Measurements from ENCODE around the gene SLC26A1.

SLC26A1 gene

DNA sequence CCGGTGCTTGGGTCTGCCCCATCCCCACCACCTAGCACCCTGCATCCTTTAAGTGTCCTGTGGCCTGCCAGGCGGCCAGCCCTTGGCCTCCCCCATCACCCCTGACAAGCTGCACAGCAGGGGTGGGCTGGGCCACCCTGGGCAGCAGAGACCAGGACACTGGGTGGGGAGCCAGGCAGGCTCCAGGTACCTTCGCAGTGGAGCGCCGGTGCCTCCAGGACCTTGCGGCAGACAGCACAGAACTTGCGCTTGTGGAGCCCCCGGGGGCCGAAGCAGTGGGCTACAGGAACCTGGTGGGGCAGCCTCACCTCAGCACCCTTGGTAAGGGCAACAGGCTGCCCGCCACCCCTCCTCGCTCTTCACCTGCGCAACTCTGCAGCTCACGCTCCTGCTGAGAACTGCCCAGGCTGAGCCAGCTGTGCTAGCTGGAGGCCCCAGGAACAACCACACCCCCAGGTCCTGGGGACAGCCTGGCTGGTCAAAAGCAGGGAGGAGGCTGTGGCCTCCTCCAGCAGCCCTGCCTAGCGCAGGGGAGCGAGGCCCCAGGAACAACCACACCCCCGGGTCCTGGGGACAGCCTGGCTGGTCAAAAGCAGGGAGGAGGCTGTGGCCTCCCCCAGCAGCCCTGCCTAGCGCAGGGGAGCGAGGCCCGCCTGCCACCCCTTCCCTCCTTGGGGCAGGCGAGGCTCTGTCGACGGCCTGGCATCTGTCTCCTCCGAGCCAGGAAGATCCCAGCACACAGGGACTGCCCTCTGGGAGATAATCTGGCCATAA, 24.4 kb downstream of the SLC26A1 start:
- Histone ChIP-seq H3K9me3 (ENCODE audit: control insufficient read depth in 1 of 2, low read length in 2 of 2) (no peaks in the 10 kb centered on the region), H3K27me3 (ENCODE audit: control insufficient read depth in 1 of 2, insufficient read depth in 2 of 2, low read length in 2 of 2) (no peaks in the 10 kb centered on the region), H3K27ac (ENCODE audit: low read depth, low read length) (no peak overlapping the region), H3K4me1 (ENCODE audit: control insufficient read depth in 1 of 2, insufficient read depth in 2 of 2, low read length in 2 of 2) (peaks cover 18 to 30% of the 10 kb centered on the region in 2 donors), H3K4me3 (ENCODE audit: low read depth in 1 of 2, low read length in 2 of 2) (no peak overlapping the region), H3K36me3 (ENCODE audit: control insufficient read depth in 1 of 2, insufficient read depth in 2 of 2, low read length in 2 of 2) (peaks cover 5 to 32% of the 10 kb centered on the region in 2 donors), H3K9ac (ENCODE audit: low read depth in 1 of 2, low read length in 2 of 2) (no peak overlapping the region)

- H3K9ac ChIP-seq (ENCODE audit: low read depth in 1 of 2, low read length in 2 of 2): no peak overlapping the region
- no peaks in the 10 kb centered on the region for H3K9me3 ChIP-seq (ENCODE audit: control insufficient read depth in 1 of 2, low read length in 2 of 2)
- no peaks in the 10 kb centered on the region for H3K27me3 ChIP-seq (ENCODE audit: control insufficient read depth in 1 of 2, insufficient read depth in 2 of 2, low read length in 2 of 2)
- no peak overlapping the region for H3K27ac ChIP-seq (ENCODE audit: low read depth, low read length)
- no peak overlapping the region for H3K4me3 ChIP-seq (ENCODE audit: low read depth in 1 of 2, low read length in 2 of 2)
- peaks cover 5 to 38% of the 10 kb centered on the region in 2 donors for H3K36me3 ChIP-seq (ENCODE audit: control insufficient read depth in 1 of 2, insufficient read depth in 2 of 2, low read length in 2 of 2)
- H3K4me1 ChIP-seq (ENCODE audit: control insufficient read depth in 1 of 2, insufficient read depth in 2 of 2, low read length in 2 of 2): peaks cover 18 to 30% of the 10 kb centered on the region in 2 donors
Observed at GRCh38 chr4:968221-968620, 25.0 kb downstream of the SLC26A1 start.

GRCh38 chr4:967113-968104, 25.8 kb downstream of the SLC26A1 start:
- no peak overlapping the region for H3K4me3 ChIP-seq (ENCODE audit: low read depth in 1 of 2, low read length in 2 of 2)

GRCh38 chr4:966266-967112, 26.7 kb downstream of the SLC26A1 start:
- Histone ChIP-seq H3K4me3 (ENCODE audit: low read depth in 1 of 2, low read length in 2 of 2) (no peak overlapping the region), H3K27me3 (ENCODE audit: control insufficient read depth in 1 of 2, insufficient read depth in 2 of 2, low read length in 2 of 2) (no peaks in the 10 kb centered on the region), H3K4me1 (ENCODE audit: control insufficient read depth in 1 of 2, insufficient read depth in 2 of 2, low read length in 2 of 2) (peaks cover 10 to 17% of the 10 kb centered on the region in 2 donors), H3K36me3 (ENCODE audit: control insufficient read depth in 1 of 2, insufficient read depth in 2 of 2, low read length in 2 of 2) (peaks cover 5 to 55% of the 10 kb centered on the region in 2 donors), H3K9me3 (ENCODE audit: control insufficient read depth in 1 of 2, low read length in 2 of 2) (no peaks in the 10 kb centered on the region), H3K27ac (ENCODE audit: low read depth, low read length) (no peak overlapping the region), H3K9ac (ENCODE audit: low read depth in 1 of 2, low read length in 2 of 2) (no peak overlapping the region)

More at GRCh38 chr4:967113-968104, 25.8 kb downstream of the SLC26A1 start:
- H3K27ac ChIP-seq (ENCODE audit: low read depth, low read length): no peak overlapping the region
- no peaks in the 10 kb centered on the region for H3K9me3 ChIP-seq (ENCODE audit: control insufficient read depth in 1 of 2, low read length in 2 of 2)
- no peaks in the 10 kb centered on the region for H3K27me3 ChIP-seq (ENCODE audit: control insufficient read depth in 1 of 2, insufficient read depth in 2 of 2, low read length in 2 of 2)
- H3K36me3 ChIP-seq (ENCODE audit: control insufficient read depth in 1 of 2, insufficient read depth in 2 of 2, low read length in 2 of 2): peaks cover 5 to 46% of the 10 kb centered on the region in 2 donors
- H3K4me1 ChIP-seq (ENCODE audit: control insufficient read depth in 1 of 2, insufficient read depth in 2 of 2, low read length in 2 of 2): peaks cover 18 to 26% of the 10 kb centered on the region in 2 donors
- no peak overlapping the region for H3K9ac ChIP-seq (ENCODE audit: low read depth in 1 of 2, low read length in 2 of 2)

DNA sequence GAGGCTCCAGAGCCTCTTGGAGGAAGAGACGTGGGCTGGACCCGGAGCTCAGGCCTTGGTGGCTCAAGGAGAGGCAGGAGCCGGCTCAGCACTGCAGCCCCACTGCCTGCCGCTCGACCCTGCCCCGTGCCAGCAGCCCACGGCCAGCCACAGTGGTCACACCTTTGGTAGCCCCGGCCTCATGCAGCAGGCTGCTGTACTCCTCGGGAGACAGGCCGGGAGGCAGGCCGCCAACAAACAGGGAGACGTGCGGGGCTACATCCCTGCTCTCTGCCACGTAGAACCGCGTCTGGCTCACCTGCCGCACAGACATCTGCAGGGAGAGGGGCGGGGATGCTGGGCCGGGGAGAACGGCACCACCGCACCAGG, 27.5 kb downstream of the SLC26A1 start:
- Histone ChIP-seq H3K9ac (ENCODE audit: low read depth in 1 of 2, low read length in 2 of 2) (no peak overlapping the region), H3K27me3 (ENCODE audit: control insufficient read depth in 1 of 2, insufficient read depth in 2 of 2, low read length in 2 of 2) (no peaks in the 10 kb centered on the region), H3K36me3 (ENCODE audit: control insufficient read depth in 1 of 2, insufficient read depth in 2 of 2, low read length in 2 of 2) (peaks cover 5 to 59% of the 10 kb centered on the region in 2 donors), H3K4me1 (ENCODE audit: control insufficient read depth in 1 of 2, insufficient read depth in 2 of 2, low read length in 2 of 2) (peaks cover 6 to 9% of the 10 kb centered on the region in 2 donors), H3K9me3 (ENCODE audit: control insufficient read depth in 1 of 2, low read length in 2 of 2) (no peaks in the 10 kb centered on the region), H3K4me3 (ENCODE audit: low read depth in 1 of 2, low read length in 2 of 2) (no peak overlapping the region), H3K27ac (ENCODE audit: low read depth, low read length) (no peak overlapping the region)

DNA sequence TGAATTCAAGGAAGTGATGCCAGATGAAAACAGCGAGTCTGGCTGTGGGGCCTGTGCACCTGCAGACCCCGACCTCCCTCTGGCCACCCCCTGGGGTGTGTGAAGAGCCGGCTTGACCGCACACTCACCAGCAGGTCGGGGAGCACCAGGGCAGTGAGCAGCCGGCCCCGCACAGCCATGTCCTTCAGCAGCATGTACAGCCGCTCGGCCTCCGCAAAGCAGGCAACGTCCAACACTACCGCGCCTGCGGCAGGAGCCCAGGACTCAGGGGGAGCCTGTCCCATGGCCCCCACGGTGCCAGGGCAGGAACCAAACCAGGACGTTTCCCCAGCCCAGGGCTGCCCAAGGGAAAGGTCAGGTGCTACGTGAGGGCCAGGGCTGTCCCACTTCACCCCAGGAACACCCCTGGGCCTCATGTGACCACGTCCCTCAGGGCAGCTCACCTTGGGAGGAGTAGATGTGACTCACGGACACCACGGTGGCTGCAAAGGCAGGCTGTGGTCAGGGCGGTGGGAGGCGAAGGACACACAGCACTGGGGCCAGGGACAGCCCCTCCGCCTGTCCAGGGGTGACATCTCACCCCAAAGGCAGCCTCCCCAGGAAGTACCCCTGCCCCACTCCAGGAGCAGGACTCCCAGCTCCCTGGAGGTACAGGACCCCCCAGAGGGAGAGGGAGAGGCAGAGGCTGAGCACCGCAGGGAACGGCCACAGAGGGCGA, 28.0 kb downstream of the SLC26A1 start:
- no peaks in the 10 kb centered on the region for H3K9me3 ChIP-seq (ENCODE audit: control insufficient read depth in 1 of 2, low read length in 2 of 2)
- H3K36me3 ChIP-seq (ENCODE audit: control insufficient read depth in 1 of 2, insufficient read depth in 2 of 2, low read length in 2 of 2): peaks cover 5 to 64% of the 10 kb centered on the region in 2 donors
- H3K27me3 ChIP-seq (ENCODE audit: control insufficient read depth in 1 of 2, insufficient read depth in 2 of 2, low read length in 2 of 2): no peaks in the 10 kb centered on the region
- peaks cover under 1 to 4% of the 10 kb centered on the region in 2 donors for H3K4me1 ChIP-seq (ENCODE audit: control insufficient read depth in 1 of 2, insufficient read depth in 2 of 2, low read length in 2 of 2)
- H3K9ac ChIP-seq (ENCODE audit: low read depth in 1 of 2, low read length in 2 of 2): no peak overlapping the region
- H3K27ac ChIP-seq (ENCODE audit: low read depth, low read length): no peak overlapping the region
- no peak overlapping the region for H3K4me3 ChIP-seq (ENCODE audit: low read depth in 1 of 2, low read length in 2 of 2)

GRCh38 chr4:964346-965025, 28.7 kb downstream of the SLC26A1 start:
- Histone ChIP-seq H3K4me3 (ENCODE audit: low read depth in 1 of 2, low read length in 2 of 2) (no peak overlapping the region), H3K27ac (ENCODE audit: low read depth, low read length) (no peak overlapping the region), H3K9me3 (ENCODE audit: control insufficient read depth in 1 of 2, low read length in 2 of 2) (no peaks in the 10 kb centered on the region), H3K9ac (ENCODE audit: low read depth in 1 of 2, low read length in 2 of 2) (no peak overlapping the region), H3K4me1 (ENCODE audit: control insufficient read depth in 1 of 2, insufficient read depth in 2 of 2, low read length in 2 of 2) (no peaks in the 10 kb centered on the region), H3K27me3 (ENCODE audit: control insufficient read depth in 1 of 2, insufficient read depth in 2 of 2, low read length in 2 of 2) (no peaks in the 10 kb centered on the region), H3K36me3 (ENCODE audit: control insufficient read depth in 1 of 2, insufficient read depth in 2 of 2, low read length in 2 of 2) (peaks cover 5 to 71% of the 10 kb centered on the region in 2 donors)

GRCh38 chr4:963276-964225, 29.7 kb downstream of the SLC26A1 start:
- peaks cover 5 to 80% of the 10 kb centered on the region in 2 donors for H3K36me3 ChIP-seq (ENCODE audit: control insufficient read depth in 1 of 2, insufficient read depth in 2 of 2, low read length in 2 of 2)
- H3K9ac ChIP-seq (ENCODE audit: low read depth in 1 of 2, low read length in 2 of 2): no peak overlapping the region
- no peaks in the 10 kb centered on the region for H3K27me3 ChIP-seq (ENCODE audit: control insufficient read depth in 1 of 2, insufficient read depth in 2 of 2, low read length in 2 of 2)
- H3K9me3 ChIP-seq (ENCODE audit: control insufficient read depth in 1 of 2, low read length in 2 of 2): no peaks in the 10 kb centered on the region
- H3K27ac ChIP-seq (ENCODE audit: low read depth, low read length): no peak overlapping the region
- H3K4me1 ChIP-seq (ENCODE audit: control insufficient read depth in 1 of 2, insufficient read depth in 2 of 2, low read length in 2 of 2): no peaks in the 10 kb centered on the region
- H3K4me3 ChIP-seq (ENCODE audit: low read depth in 1 of 2, low read length in 2 of 2): no peak overlapping the region

All from duodenal mucosa (tissue), 2 donors.